Hematopoietic multipotent progenitor cell treated with erythropoietin and hydrocortisone succinate and interleukin-3 and kit ligand, for 4 days (in vitro differentiated cells): Measurements from ENCODE around the gene RGS6.
A peak's percentile ranks its signal among the peaks of the same experiment; 100 is the strongest.

Experiments used
- DNase-seq: peaks from one replicate; pipeline ENCODE4 v3.0.0-alpha.2; 2015

RGS6 gene

GRCh38 chr14:72017290-72017689, 85.1 kb downstream of the RGS6 start:
- no peak for DNase-seq

GRCh38 chr14:72023128-72024042, 91.2 kb downstream of the RGS6 start:
- no peak for DNase-seq

GRCh38 chr14:72024043-72024407, 91.8 kb downstream of the RGS6 start:
- peak; percentile 84 for DNase-seq

GRCh38 chr14:72024504-72024903, 92.3 kb downstream of the RGS6 start:
- DNase-seq: no peak

GRCh38 chr14:72026536-72026935, 94.3 kb downstream of the RGS6 start:
- no peak for DNase-seq

- DNase-seq: no peak
Observed at GRCh38 chr14:72027061-72027460, 94.8 kb downstream of the RGS6 start.

- DNase-seq: no peak
Observed at GRCh38 chr14:72033365-72033764, 101.1 kb downstream of the RGS6 start.

GRCh38 chr14:72040528-72040927, 108.3 kb downstream of the RGS6 start:
- no peak for DNase-seq

- no peak for DNase-seq
Observed at GRCh38 chr14:72045271-72045670, 113.0 kb downstream of the RGS6 start.

- no peak for DNase-seq
Observed at GRCh38 chr14:72045885-72046284, 113.7 kb downstream of the RGS6 start.

GRCh38 chr14:72049462-72049861, 117.2 kb downstream of the RGS6 start:
- DNase-seq: peak; percentile 59

- no peak for DNase-seq
Observed at GRCh38 chr14:72052356-72052755, 120.1 kb downstream of the RGS6 start.

GRCh38 chr14:72053651-72054050, 121.4 kb downstream of the RGS6 start:
- DNase-seq: no peak

- DNase-seq: peak; percentile 30
Observed at GRCh38 chr14:72054911-72055310, 122.7 kb downstream of the RGS6 start.

- DNase-seq: no peak
Observed at GRCh38 chr14:72057701-72058285, 125.6 kb downstream of the RGS6 start.

- no peak for DNase-seq
Observed at GRCh38 chr14:72060460-72060859, 128.2 kb downstream of the RGS6 start.

- no peak for DNase-seq
Observed at GRCh38 chr14:72060917-72061316, 128.7 kb downstream of the RGS6 start.

GRCh38 chr14:72061718-72062117, 129.5 kb downstream of the RGS6 start:
- DNase-seq: no peak

GRCh38 chr14:72063761-72064282, 131.6 kb downstream of the RGS6 start:
- DNase-seq: peak; percentile 5

- no peak for DNase-seq
Observed at GRCh38 chr14:72064501-72064900, 132.3 kb downstream of the RGS6 start.

GRCh38 chr14:72070458-72070857, 138.2 kb downstream of the RGS6 start:
- DNase-seq: no peak

GRCh38 chr14:72075649-72076334, 143.6 kb downstream of the RGS6 start:
- DNase-seq: no peak

GRCh38 chr14:72081137-72081536, 148.9 kb downstream of the RGS6 start:
- DNase-seq: no peak

GRCh38 chr14:72084935-72085334, 152.7 kb downstream of the RGS6 start:
- no peak for DNase-seq
